ENCODE data around the gene HLA-DQB2.

- TF ChIP-seq CTCF (optimal IDR thresholded peaks at IDR 0.05 in 1 of 3, IDR thresholded peaks at IDR 0.05 in 1 of 3, conservative IDR thresholded peaks at IDR 0.05 in 1 of 3; ENCODE audit: extremely low read depth in 1 of 3, insufficient read depth in 2 of 3, low read length in 3 of 3) (no peak), EZH2 (IDR thresholded peaks at IDR 0.05; ENCODE audit: low read length) (no peak)
These were observed 36.4 kb upstream of the HLA-DQB2 start for GRCh38 chr6:32799740-32800139.
